Measurements from ENCODE around the gene PM20D2. TPM values are rescaled to one million over a fixed set of nuclear protein-coding genes. Genes with fewer than 3 reads are reported as not detected.

PM20D2 gene
- total RNA-seq, 1 experiment from 2014 or later = 28.8 TPM

DNA sequence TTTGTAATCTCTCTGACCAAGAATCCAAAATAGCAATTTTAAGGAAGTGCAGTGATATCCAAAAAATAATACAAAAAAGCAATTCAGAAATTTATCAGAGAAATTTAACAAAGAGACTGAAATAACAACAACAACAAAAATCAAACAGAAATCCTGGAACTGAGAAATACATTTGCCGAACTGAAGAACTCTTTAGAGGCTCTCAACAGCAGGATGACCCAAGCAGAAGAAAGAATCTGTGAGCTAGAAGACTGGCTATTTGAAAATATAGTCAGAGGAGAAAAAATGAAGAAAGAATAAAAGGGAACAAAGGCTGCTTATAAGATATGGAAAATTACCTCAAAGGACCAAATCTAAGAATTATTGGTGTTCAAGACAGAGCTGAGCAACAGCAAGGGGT is 48.7 kb downstream of the PM20D2 start:
- Histone ChIP-seq H3K9me2 (ENCODE audit: insufficient read depth) (no peaks in the 10 kb centered on the region), H2AFZ (no peak overlapping the region), H3K9me3 (ENCODE audit: insufficient read depth, low read depth) (no peaks in the 10 kb centered on the region), H3K27ac (no peak overlapping the region), H3K4me2 (no peak overlapping the region), H3K4me3 (no peak overlapping the region), H4K20me1 (ENCODE audit: insufficient read depth) (no peaks in the 10 kb centered on the region), H3F3A (ENCODE audit: insufficient read depth, low read depth) (no peaks in the 10 kb centered on the region), H3K4me1 (replicated peaks; ENCODE audit: insufficient read depth) (no peaks in the 10 kb centered on the region), H3K27me3 (ENCODE audit: insufficient read depth, low read depth) (no peaks in the 10 kb centered on the region), H3K79me2 (ENCODE audit: low read depth) (no peaks in the 10 kb centered on the region), H3K36me3 (ENCODE audit: low read depth) (no peaks in the 10 kb centered on the region)
- BruUV-seq (replicated peaks) = no TSS peak
- CTCF ChIA-PET = no interaction called here
- no peak for TF ChIP-seq EZH2 (IDR thresholded peaks at IDR 0.05; ENCODE audit: low read depth)
- TF ChIP-seq, protein P1, sequence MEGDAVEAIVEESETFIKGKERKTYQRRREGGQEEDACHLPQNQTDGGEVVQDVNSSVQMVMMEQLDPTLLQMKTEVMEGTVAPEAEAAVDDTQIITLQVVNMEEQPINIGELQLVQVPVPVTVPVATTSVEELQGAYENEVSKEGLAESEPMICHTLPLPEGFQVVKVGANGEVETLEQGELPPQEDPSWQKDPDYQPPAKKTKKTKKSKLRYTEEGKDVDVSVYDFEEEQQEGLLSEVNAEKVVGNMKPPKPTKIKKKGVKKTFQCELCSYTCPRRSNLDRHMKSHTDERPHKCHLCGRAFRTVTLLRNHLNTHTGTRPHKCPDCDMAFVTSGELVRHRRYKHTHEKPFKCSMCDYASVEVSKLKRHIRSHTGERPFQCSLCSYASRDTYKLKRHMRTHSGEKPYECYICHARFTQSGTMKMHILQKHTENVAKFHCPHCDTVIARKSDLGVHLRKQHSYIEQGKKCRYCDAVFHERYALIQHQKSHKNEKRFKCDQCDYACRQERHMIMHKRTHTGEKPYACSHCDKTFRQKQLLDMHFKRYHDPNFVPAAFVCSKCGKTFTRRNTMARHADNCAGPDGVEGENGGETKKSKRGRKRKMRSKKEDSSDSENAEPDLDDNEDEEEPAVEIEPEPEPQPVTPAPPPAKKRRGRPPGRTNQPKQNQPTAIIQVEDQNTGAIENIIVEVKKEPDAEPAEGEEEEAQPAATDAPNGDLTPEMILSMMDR (conservative IDR thresholded peaks at IDR 0.05) = no peak
- intact Hi-C loops (cut with micrococcal nuclease; ENCODE audit: unreplicated experiment) = no loop called here
- POLR2A ChIA-PET (ENCODE audit: unreplicated experiment) = no interaction called here
- DNase-seq = no peak

DNA sequence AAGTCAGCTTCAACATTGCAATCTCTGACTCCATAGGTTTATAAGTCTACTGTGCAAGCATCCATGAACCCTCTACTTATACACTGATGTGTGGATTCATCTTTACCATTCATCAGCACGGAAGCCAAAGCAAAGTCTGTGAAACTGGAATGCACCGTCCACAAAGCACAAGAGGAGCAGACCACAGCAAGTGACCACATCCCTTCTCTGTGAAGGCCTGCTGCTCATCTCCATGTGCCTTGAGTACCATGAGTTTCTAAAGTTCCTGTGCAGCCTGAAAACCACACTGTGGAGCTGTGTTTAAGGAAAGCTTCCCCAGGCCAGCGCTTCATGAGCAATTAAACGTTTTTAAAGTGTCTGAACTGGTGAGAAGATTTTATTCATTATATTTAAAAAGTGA is 51.3 kb downstream of the PM20D2 start:
- TF ChIP-seq, protein P1 (conservative IDR thresholded peaks at IDR 0.05) = no peak
- no peak for TF ChIP-seq EZH2 (IDR thresholded peaks at IDR 0.05; ENCODE audit: low read depth)
- Histone ChIP-seq H3F3A (ENCODE audit: insufficient read depth, low read depth) (no peaks in the 10 kb centered on the region), H3K9me3 (ENCODE audit: insufficient read depth, low read depth) (no peaks in the 10 kb centered on the region), H3K9me2 (ENCODE audit: insufficient read depth) (no peaks in the 10 kb centered on the region), H3K36me3 (ENCODE audit: low read depth) (no peaks in the 10 kb centered on the region), H3K4me1 (replicated peaks; ENCODE audit: insufficient read depth) (no peaks in the 10 kb centered on the region), H2AFZ (no peak overlapping the region), H3K27ac (no peak overlapping the region), H3K27me3 (ENCODE audit: insufficient read depth, low read depth) (no peaks in the 10 kb centered on the region), H3K4me2 (no peak overlapping the region), H3K79me2 (ENCODE audit: low read depth) (no peaks in the 10 kb centered on the region), H4K20me1 (ENCODE audit: insufficient read depth) (no peaks in the 10 kb centered on the region), H3K4me3 (no peak overlapping the region)
- POLR2A ChIA-PET (ENCODE audit: unreplicated experiment) = no interaction called here
- intact Hi-C loops (cut with micrococcal nuclease; ENCODE audit: unreplicated experiment) = no loop called here
- DNase-seq = no peak
- BruUV-seq (replicated peaks) = no TSS peak
- CTCF ChIA-PET = no interaction called here

DNA sequence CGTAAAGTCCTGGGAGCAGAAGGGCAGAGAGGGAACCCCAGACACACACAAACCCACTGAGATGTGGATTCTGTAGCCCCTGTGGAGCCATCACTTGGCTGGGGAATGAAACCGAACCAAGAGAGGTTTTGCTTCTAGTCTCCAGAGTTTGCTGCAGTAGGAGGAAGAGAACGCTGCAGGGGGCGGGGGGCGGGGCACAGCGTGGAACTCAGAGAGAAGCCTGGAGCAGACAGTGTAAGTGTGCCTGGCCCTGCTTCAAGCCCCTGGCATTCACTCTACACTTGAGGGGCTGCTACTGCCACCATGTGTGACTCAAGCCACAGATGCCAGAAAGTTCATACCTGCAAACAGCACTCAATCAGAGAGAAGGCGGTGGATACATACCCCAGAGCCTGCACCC is 52.4 kb downstream of the PM20D2 start:
- no peaks in the 10 kb centered on the region for H3K9me3 ChIP-seq (ENCODE audit: insufficient read depth, low read depth)
- no peak overlapping the region for H2AFZ ChIP-seq
- no peaks in the 10 kb centered on the region for H4K20me1 ChIP-seq (ENCODE audit: insufficient read depth)
- H3K79me2 ChIP-seq (ENCODE audit: low read depth) = no peaks in the 10 kb centered on the region
- intact Hi-C loops (cut with micrococcal nuclease; ENCODE audit: unreplicated experiment) = no loop called here
- H3K4me1 ChIP-seq (replicated peaks; ENCODE audit: insufficient read depth) = no peaks in the 10 kb centered on the region
- H3F3A ChIP-seq (ENCODE audit: insufficient read depth, low read depth) = no peaks in the 10 kb centered on the region
- CTCF ChIA-PET = no interaction called here
- POLR2A ChIA-PET (ENCODE audit: unreplicated experiment) = no interaction called here
- no TSS peak for BruUV-seq (replicated peaks)
- no peaks in the 10 kb centered on the region for H3K9me2 ChIP-seq (ENCODE audit: insufficient read depth)
- no peak for DNase-seq
- H3K4me2 ChIP-seq = no peak overlapping the region; the same call in 1 of the 2 replicates
- no peak overlapping the region for H3K4me3 ChIP-seq
- no peaks in the 10 kb centered on the region for H3K36me3 ChIP-seq (ENCODE audit: low read depth)
- TF ChIP-seq, protein P1 (conservative IDR thresholded peaks at IDR 0.05) = no peak
- TF ChIP-seq EZH2 (IDR thresholded peaks at IDR 0.05; ENCODE audit: low read depth) = no peak
- no peaks in the 10 kb centered on the region for H3K27me3 ChIP-seq (ENCODE audit: insufficient read depth, low read depth)
- H3K27ac ChIP-seq = no peak overlapping the region
